GM18867 (cell line): ENCODE data around the gene OR5T2.
"Not testable (repeated sequence)": the region's sequence is repeated elsewhere in the genome, so short reads cannot be mapped to it uniquely, and the experiment has no call there.

Source experiments
- ATAC-seq: cut with Tn5 transposase; IDR thresholded peaks from one replicate; pipeline ENCODE4 v1.9.1; 2021; ENCODE audit warnings: mild to moderate bottlenecking, moderate library complexity; ENCODE audit not compliant: unreplicated experiment

OR5T2 gene

DNA sequence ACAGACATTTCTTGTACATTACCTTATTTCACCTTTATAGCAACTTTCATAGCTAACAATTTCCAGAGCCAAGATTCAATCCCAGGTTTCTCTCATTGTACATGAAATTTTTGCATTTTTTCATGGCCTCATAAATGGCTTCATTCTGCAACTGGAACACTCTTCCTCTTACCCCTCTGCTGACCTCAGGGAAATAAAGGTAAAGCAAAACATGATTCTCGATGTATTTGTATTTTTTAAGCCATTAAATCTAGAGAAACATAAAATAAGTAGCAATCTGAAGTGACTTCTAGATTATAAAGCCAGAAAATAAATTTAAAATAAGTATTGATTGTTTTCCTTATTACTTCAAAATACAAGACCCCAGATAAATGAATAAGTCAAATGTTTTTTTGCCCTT, at the start of gene OR5T2:
Gene OR5T2, minus strand, starts transcription at position 101 of the 400 bp plus-strand sequence. CDS start 1,193 bp downstream, outside the sequence.
- ATAC-seq: no peak

- ATAC-seq: no peak
Measured at GRCh38 chr11:56273854-56274253, 39.8 kb upstream of the OR5T2 start, which contains the start of gene OR5T1. Gene OR5T1 (plus strand): TSS chr11:56274154. CDS start chr11:56275639, 1,485 bp downstream.

DNA sequence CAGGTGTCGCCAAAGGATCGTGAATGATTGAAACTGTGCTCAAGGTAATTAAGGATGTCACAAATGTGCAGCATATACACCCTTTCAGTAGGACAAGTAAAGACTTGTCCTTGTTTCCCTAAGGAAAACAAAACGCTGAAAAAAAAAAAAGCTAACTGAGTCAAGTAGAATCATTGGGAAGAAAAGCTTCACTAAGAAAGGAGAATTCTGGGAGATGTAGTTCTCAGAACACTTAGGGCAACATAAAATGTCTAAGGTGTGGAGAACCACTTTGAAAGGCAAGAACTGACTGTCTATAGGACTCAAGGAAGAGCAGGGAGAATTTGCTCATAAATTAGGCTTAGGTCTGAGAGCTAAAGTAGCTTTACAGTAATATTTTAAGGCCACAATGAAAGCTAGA, 37.0 kb upstream of the OR5T2 start:
- ATAC-seq: no peak

GRCh38 chr11:56251954-56252353, 17.9 kb upstream of the OR5T2 start, which contains the start of gene OR5T3:
Gene OR5T3 (plus strand): TSS chr11:56252254. CDS start chr11:56252254, 0 bp downstream.
- ATAC-seq: no peak

GRCh38 chr11:56219735-56220134, 14.3 kb downstream of the OR5T2 start:
- ATAC-seq: not testable (repeated sequence)

DNA sequence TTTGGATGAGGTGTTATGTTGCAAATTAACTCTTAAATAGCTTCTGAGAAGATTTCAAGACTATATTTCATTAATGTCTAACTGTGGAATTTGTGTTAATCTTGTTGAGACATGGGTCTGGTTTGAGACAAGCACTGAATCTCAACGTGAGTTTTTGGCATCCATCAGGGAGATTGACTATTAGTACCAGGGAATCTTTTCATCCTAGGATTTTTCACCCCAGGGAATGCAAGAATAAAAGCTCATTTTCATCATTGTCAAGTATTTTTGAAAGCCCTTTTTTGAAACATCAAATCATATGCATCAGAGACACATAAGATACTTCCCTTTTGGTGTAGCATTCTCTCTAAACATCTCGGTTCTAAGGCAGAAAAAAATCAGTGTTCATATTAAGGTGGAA, 19.5 kb downstream of the OR5T2 start:
- no peak for ATAC-seq

- ATAC-seq: no peak
Measured at GRCh38 chr11:56207790-56208189, 26.3 kb downstream of the OR5T2 start.

GRCh38 chr11:56197367-56197766, 36.7 kb downstream of the OR5T2 start:
- ATAC-seq: no peak

GRCh38 chr11:56196705-56197104, 37.4 kb downstream of the OR5T2 start:
- no peak for ATAC-seq

GRCh38 chr11:56188602-56189001, 45.5 kb downstream of the OR5T2 start:
- ATAC-seq: no peak

GRCh38 chr11:56183459-56183858, 50.6 kb downstream of the OR5T2 start:
- no peak for ATAC-seq
